ENCODE results near the gene OR2G3.

DNA sequence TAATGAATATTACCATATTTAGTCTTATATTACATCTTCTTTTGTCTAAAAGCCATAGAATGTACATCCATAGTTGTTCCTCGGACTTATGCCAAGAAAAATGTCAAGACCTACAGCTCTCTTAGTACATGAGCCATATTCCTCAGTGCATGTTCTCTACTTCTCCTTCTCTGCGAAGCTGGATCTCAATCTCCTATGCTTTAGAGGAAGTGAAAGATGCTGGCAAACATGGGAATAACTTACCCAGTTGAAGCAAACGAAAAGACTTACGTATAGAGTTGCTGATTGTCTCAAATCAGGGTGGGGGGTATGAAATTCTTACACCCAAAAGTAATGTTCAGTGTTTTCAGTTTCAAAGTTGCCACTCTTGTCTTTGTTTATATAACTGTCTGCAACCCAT is 41.5 kb downstream of the OR2G3 start:
- TF ChIP-seq POLR2A (IDR thresholded peaks at IDR 0.05; ENCODE audit: low read length): no peak
- no peak for TF ChIP-seq GATA1 (IDR thresholded peaks at IDR 0.05; ENCODE audit: low read depth, low read length)
